ENCODE results near the gene CELSR2. TPM values are rescaled to one million over a fixed set of nuclear protein-coding genes. Genes with fewer than 3 reads are reported as not detected.
A peak's percentile ranks its signal among the peaks of the same experiment; 100 is the strongest.
"Not testable (repeated sequence)": the region's sequence is repeated elsewhere in the genome, so short reads cannot be mapped to it uniquely, and the experiment has no call there.

The CELSR2 gene
- 1 to 10 TPM; 2.5 to 7.9 (median 4.2) TPM for polyA plus RNA-seq (ENCODE audit: insufficient read length in 10 of 10)
- long read RNA-seq, donor 1 = 0 reads
- long read RNA-seq, donor 2 = 0 reads
- long read RNA-seq, donor 3 = 0 reads
- long read RNA-seq, donor 4 = 0 reads
- long read RNA-seq, donor 5 = 0 reads
- long read RNA-seq, donor 6 = 0 reads
- long read RNA-seq, donor 7 = 0 reads
- long read RNA-seq, donor 8 = 0 reads
- long read RNA-seq, donor 9 = 0 reads

GRCh38 chr1:109248797-109249629, at the start of gene CELSR2:
Gene CELSR2, plus strand, starts transcription at chr1:109249539. Its CDS starts 541 bp downstream, at chr1:109250080.
- DNase-seq = peak; percentile 43 to 80 (median 62)

GRCh38 chr1:109199710-109200109, 49.6 kb upstream of the CELSR2 start:
- no peak for DNase-seq

GRCh38 chr1:109201123-109201703, 48.1 kb upstream of the CELSR2 start:
- DNase-seq = peak in 1 of 3 donors; percentile 68

GRCh38 chr1:109204484-109204883, 44.9 kb upstream of the CELSR2 start:
- DNase-seq = no peak

GRCh38 chr1:109206339-109206738, 43.0 kb upstream of the CELSR2 start:
- no peak for DNase-seq

GRCh38 chr1:109207467-109208103, 41.8 kb upstream of the CELSR2 start:
- DNase-seq = no peak

GRCh38 chr1:109208394-109208793, 40.9 kb upstream of the CELSR2 start:
- DNase-seq = no peak

GRCh38 chr1:109208836-109209463, 40.4 kb upstream of the CELSR2 start:
- DNase-seq = peak in 2 of 3 donors; percentile 9 to 53

- no peak for DNase-seq
These were observed 39.3 kb upstream of the CELSR2 start for GRCh38 chr1:109210058-109210457.

- DNase-seq = no peak
These were observed 36.0 kb upstream of the CELSR2 start for GRCh38 chr1:109213345-109213823.

GRCh38 chr1:109213824-109214693, 35.3 kb upstream of the CELSR2 start, which contains the start of gene SARS1:
Gene SARS1, plus strand, starts transcription at chr1:109213918. Its CDS starts 75 bp downstream, at chr1:109213993.
- peak; percentile 91 to 96 (median 95) for DNase-seq

GRCh38 chr1:109214695-109215623, 34.4 kb upstream of the CELSR2 start:
- DNase-seq = peak; percentile 51 to 87 (median 63)

GRCh38 chr1:109216662-109217061, 32.7 kb upstream of the CELSR2 start:
- DNase-seq = no peak

GRCh38 chr1:109218516-109218915, 30.8 kb upstream of the CELSR2 start:
- DNase-seq = no peak

- DNase-seq = not testable (repeated sequence)
These were observed 28.1 kb upstream of the CELSR2 start for GRCh38 chr1:109221201-109221600.

- no peak for DNase-seq
These were observed 24.0 kb upstream of the CELSR2 start for GRCh38 chr1:109225308-109225707.

- DNase-seq = no peak
These were observed 23.5 kb upstream of the CELSR2 start for GRCh38 chr1:109225711-109226445.

GRCh38 chr1:109228167-109228566, 21.2 kb upstream of the CELSR2 start:
- no peak for DNase-seq

Measured in muscle of back (tissue), 13 donors.